ENCODE data around the gene METTL26.

The METTL26 gene

GRCh38 chr16:595094-595528 is 41.0 kb downstream of the METTL26 start:
- no peak for TF ChIP-seq ZBTB7A (IDR thresholded peaks at IDR 0.05; ENCODE audit: low read depth)

- no peak for TF ChIP-seq REST (IDR thresholded peaks at IDR 0.05; ENCODE audit: low read depth)
- no peak for TF ChIP-seq YY1 (IDR thresholded peaks at IDR 0.05; ENCODE audit: low read depth)
- no peak for TF ChIP-seq FOXM1 (IDR thresholded peaks at IDR 0.05; ENCODE audit: borderline replicate concordance, low read depth)
- no peak for TF ChIP-seq CEBPB (IDR thresholded peaks at IDR 0.05)
- TF ChIP-seq NFIC (IDR thresholded peaks at IDR 0.05) = no peak
- TF ChIP-seq EGR1 (IDR thresholded peaks at IDR 0.05) = no peak
- TF ChIP-seq TEAD4 (IDR thresholded peaks at IDR 0.05) = no peak
- no peak; the same call in 1 of the 2 replicates for TF ChIP-seq MAX (IDR thresholded peaks at IDR 0.05)
- TF ChIP-seq TAF1 (IDR thresholded peaks at IDR 0.05; ENCODE audit: low read depth) = no peak
- TF ChIP-seq CREB1 (IDR thresholded peaks at IDR 0.05; ENCODE audit: low read depth) = no peak
Observed at GRCh38 chr16:593807-594206, 42.3 kb downstream of the METTL26 start.

- TF ChIP-seq CREB1 (IDR thresholded peaks at IDR 0.05; ENCODE audit: low read depth) (no peak), MAX (IDR thresholded peaks at IDR 0.05) (peak; percentile 69), RAD21 (IDR thresholded peaks at IDR 0.05; ENCODE audit: low read depth) (peak; percentile 18; the same call in 1 of the 2 replicates), TAF1 (IDR thresholded peaks at IDR 0.05; ENCODE audit: low read depth) (no peak), CEBPB (IDR thresholded peaks at IDR 0.05) (no peak; the same call in 1 of the 2 replicates), NFIC (IDR thresholded peaks at IDR 0.05) (no peak), USF1 (IDR thresholded peaks at IDR 0.05) (no peak), FOXM1 (IDR thresholded peaks at IDR 0.05; ENCODE audit: borderline replicate concordance, low read depth) (no peak), TCF12 (IDR thresholded peaks at IDR 0.05; ENCODE audit: low read depth) (peak; percentile 90), EP300 (IDR thresholded peaks at IDR 0.05; ENCODE audit: borderline replicate concordance) (peak; percentile 74), TEAD4 (IDR thresholded peaks at IDR 0.05) (peak; percentile 58), YY1 (IDR thresholded peaks at IDR 0.05; ENCODE audit: low read depth) (0 out of 2 replicates have a peak, but pooled peaks have one; percentile 12), REST (IDR thresholded peaks at IDR 0.05; ENCODE audit: low read depth) (no peak), ZBTB7A (IDR thresholded peaks at IDR 0.05; ENCODE audit: low read depth) (no peak)
Observed at GRCh38 chr16:593406-593805, 42.7 kb downstream of the METTL26 start.

GRCh38 chr16:592518-593306 is 43.4 kb downstream of the METTL26 start:
- peak; percentile 67 for TF ChIP-seq USF1 (IDR thresholded peaks at IDR 0.05)
- no peak for TF ChIP-seq EP300 (IDR thresholded peaks at IDR 0.05; ENCODE audit: borderline replicate concordance)
- TF ChIP-seq EGR1 (IDR thresholded peaks at IDR 0.05) = no peak
- TF ChIP-seq TEAD4 (IDR thresholded peaks at IDR 0.05) = no peak
- TF ChIP-seq NFIC (IDR thresholded peaks at IDR 0.05) = no peak; the same call in 1 of the 2 replicates
- no peak for TF ChIP-seq ZBTB7A (IDR thresholded peaks at IDR 0.05; ENCODE audit: low read depth)
- TF ChIP-seq RAD21 (IDR thresholded peaks at IDR 0.05; ENCODE audit: low read depth) = no peak
- TF ChIP-seq CEBPB (IDR thresholded peaks at IDR 0.05) = peak; percentile 74
- no peak for TF ChIP-seq YY1 (IDR thresholded peaks at IDR 0.05; ENCODE audit: low read depth)
- peak; percentile 93 for TF ChIP-seq MAX (IDR thresholded peaks at IDR 0.05)
- TF ChIP-seq TCF12 (IDR thresholded peaks at IDR 0.05; ENCODE audit: low read depth) = no peak
- TF ChIP-seq TAF1 (IDR thresholded peaks at IDR 0.05; ENCODE audit: low read depth) = no peak
- TF ChIP-seq REST (IDR thresholded peaks at IDR 0.05; ENCODE audit: low read depth) = no peak
- TF ChIP-seq FOXM1 (IDR thresholded peaks at IDR 0.05; ENCODE audit: borderline replicate concordance, low read depth) = no peak
- no peak for TF ChIP-seq CREB1 (IDR thresholded peaks at IDR 0.05; ENCODE audit: low read depth)
